ENCODE results near the gene SDC1.
"Not testable (repeated sequence)": the region's sequence is repeated elsewhere in the genome, so short reads cannot be mapped to it uniquely, and the experiment has no call there.

The SDC1 gene

GRCh38 chr2:20196053-20196656 is 28.8 kb downstream of the SDC1 start:
- DNase-seq: no peak

GRCh38 chr2:20195431-20196033 is 29.4 kb downstream of the SDC1 start:
- no peak for DNase-seq

- not testable (repeated sequence) for DNase-seq
These were observed 29.9 kb downstream of the SDC1 start for GRCh38 chr2:20195016-20195411.

GRCh38 chr2:20194097-20195015 is 30.6 kb downstream of the SDC1 start:
- no peak for DNase-seq

GRCh38 chr2:20193185-20193584 is 31.7 kb downstream of the SDC1 start:
- DNase-seq: no peak

- no peak for DNase-seq
These were observed 32.1 kb downstream of the SDC1 start for GRCh38 chr2:20192781-20193180.

GRCh38 chr2:20191714-20192569 is 33.0 kb downstream of the SDC1 start:
- DNase-seq: no peak

GRCh38 chr2:20190876-20191713 is 33.8 kb downstream of the SDC1 start:
- no peak for DNase-seq

GRCh38 chr2:20190170-20190569 is 34.8 kb downstream of the SDC1 start:
- no peak for DNase-seq

GRCh38 chr2:20189299-20189931 is 35.5 kb downstream of the SDC1 start:
- no peak for DNase-seq

GRCh38 chr2:20188851-20189250 is 36.1 kb downstream of the SDC1 start:
- DNase-seq: no peak

- no peak for DNase-seq
These were observed 36.7 kb downstream of the SDC1 start for GRCh38 chr2:20188201-20188600.

- no peak for DNase-seq
These were observed 37.6 kb downstream of the SDC1 start for GRCh38 chr2:20187331-20187730.

GRCh38 chr2:20186855-20187187 is 38.1 kb downstream of the SDC1 start:
- DNase-seq: no peak

- no peak for DNase-seq
These were observed 38.7 kb downstream of the SDC1 start for GRCh38 chr2:20186078-20186854.

GRCh38 chr2:20185176-20186022 is 39.5 kb downstream of the SDC1 start:
- DNase-seq: no peak

- DNase-seq: peak; percentile 2
These were observed 40.6 kb downstream of the SDC1 start for GRCh38 chr2:20184067-20184938.

- DNase-seq: no peak
These were observed 41.6 kb downstream of the SDC1 start for GRCh38 chr2:20183373-20183772.

All from left hindlimb (tissue), 1 donor.